NCI-H2227 treated with DMSO at 0.1 percent for 48 hours (cell line): ENCODE data around the gene PTPRM.

ENCODE experiments used
- DNase-seq: peaks from one replicate; lab custom pipeline; 2025; lab: John Stamatoyannopoulos, UW

Gene PTPRM

DNA sequence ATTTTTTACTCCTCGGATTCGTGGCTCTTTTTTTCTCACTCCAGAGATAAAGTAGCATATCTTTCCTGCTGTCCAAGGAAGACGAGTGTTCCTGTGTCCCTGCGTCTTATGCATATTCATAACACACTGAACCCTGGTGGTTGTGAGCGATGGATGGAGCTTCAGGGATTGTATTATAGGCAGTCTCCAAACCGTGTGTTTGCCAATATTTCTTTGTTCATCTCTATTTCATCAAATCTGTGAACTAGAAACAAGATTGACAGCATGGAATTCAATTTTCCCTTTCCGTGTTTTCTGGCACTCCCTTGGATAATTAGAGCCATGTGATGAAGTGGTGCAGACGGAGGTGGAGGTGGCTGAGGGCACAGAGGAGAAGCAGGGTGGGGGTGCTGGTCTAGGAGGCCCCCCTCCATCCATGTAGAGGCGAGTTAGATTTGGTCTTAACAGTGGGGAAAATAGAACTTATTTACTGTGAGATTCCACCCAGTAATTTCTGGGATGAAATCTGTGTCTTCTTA lies 240.9 kb downstream of the PTPRM start:
- DNase-seq, result no peak

DNA sequence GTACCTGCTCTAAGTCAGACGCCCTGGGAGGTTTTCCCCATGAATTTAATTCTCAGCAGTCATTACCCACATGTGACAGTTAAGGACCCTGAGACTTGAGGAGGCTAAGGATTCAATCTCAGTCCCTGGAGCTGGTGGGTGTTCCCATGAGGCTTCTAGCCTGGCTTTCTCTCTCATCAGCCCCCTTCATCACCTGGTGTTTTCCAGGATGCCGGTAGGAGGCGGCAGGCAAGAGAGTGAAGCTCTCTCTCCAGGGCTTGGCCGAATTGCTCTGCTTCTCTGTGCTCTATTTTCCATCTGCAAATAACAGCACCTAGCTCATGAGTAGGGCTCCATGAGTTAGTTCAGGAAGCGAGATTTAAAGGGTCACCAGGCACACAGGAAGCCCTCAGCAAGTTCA lies 241.9 kb downstream of the PTPRM start:
- no peak for DNase-seq

- no peak for DNase-seq
Observed at GRCh38 chr18:7809455-7809854, 242.3 kb downstream of the PTPRM start.

DNA sequence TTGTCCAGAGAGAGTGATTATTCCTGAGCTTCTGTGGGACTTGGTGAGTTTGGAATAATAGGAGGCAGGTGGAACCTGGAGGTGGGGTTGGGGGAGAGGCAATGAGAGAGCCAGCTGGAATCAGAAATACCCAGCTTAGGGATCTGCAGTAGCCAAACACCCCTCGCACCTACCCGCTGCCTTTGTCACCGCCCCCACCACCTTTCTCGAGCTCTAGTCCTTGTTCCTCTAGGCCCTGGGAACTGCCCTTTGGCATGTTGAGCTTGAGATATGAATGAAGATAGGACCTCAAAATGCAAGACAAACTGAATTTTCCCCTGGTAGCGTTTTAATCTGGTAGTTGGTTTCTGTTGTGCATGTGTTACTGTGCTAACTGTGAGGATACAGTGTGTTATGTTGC lies 242.9 kb downstream of the PTPRM start:
- no peak for DNase-seq

GRCh38 chr18:7812431-7813063 lies 245.4 kb downstream of the PTPRM start:
- DNase-seq, result no peak

DNA sequence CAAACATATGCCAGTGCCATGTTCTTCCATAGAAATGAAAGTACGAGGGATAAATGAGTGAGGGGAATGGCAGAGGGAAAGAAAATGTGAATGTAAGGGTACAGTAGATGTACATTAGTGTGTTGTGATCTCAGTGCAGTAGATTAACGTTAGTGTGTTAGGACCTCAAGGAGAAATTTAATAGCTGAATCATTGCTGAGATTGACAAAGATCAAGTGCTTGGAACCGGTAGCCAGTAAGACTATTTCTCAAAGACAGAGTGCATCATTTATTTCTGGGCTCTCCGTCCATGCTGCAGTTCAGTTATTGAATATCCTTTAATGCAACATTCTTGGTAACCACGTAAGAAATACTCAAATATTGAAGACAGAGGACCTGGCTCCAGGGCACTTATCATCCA lies 246.0 kb downstream of the PTPRM start:
- no peak for DNase-seq

DNA sequence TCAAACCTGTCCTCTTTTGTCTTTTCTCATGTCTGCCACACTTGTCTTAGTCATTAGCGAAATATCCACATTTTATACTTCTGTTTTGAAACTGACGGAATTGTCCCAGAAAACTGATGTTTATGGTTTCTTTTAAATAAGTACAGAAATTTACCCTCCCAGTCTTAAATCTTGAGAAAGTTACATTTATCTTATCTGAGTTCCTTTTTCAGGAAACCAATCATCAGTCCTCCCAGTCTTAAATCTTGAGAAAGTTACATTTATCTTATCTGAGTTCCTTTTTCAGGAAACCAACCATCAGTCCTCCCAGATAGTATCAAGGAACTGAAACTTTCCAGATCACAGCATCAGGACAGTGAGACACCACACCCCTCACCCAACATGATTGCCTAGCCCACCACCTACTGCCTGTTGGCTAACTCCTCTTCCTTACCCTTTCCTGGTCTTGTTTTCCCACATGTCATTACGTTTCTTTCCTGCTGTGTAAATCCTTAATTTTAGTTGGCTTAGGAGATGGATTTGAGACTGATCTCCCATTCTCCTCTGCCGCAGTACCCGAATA lies 247.7 kb downstream of the PTPRM start:
- no peak for DNase-seq

DNA sequence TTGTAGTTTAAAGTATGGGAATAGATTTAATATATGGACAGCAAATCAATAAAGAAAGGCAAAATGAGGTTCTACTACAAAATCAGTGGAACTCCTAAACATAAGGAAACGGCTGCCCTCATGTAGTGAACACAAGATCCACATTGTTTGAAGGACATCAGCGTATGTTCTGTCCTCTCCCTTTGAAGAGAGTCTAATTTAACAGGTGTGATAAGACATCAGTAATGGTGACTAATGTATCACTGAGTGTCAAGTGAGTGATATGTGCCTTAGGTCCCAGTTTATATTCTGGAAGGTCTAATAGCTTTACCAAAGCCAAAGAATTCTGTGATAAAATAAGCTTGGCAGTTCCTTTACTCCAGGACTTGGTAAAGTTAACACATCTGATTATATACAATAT lies 248.7 kb downstream of the PTPRM start:
- no peak for DNase-seq

- DNase-seq, result no peak
Observed at GRCh38 chr18:7817575-7818230, 250.6 kb downstream of the PTPRM start.

- DNase-seq, result no peak
Observed at GRCh38 chr18:7821784-7822183, 254.7 kb downstream of the PTPRM start.

DNA sequence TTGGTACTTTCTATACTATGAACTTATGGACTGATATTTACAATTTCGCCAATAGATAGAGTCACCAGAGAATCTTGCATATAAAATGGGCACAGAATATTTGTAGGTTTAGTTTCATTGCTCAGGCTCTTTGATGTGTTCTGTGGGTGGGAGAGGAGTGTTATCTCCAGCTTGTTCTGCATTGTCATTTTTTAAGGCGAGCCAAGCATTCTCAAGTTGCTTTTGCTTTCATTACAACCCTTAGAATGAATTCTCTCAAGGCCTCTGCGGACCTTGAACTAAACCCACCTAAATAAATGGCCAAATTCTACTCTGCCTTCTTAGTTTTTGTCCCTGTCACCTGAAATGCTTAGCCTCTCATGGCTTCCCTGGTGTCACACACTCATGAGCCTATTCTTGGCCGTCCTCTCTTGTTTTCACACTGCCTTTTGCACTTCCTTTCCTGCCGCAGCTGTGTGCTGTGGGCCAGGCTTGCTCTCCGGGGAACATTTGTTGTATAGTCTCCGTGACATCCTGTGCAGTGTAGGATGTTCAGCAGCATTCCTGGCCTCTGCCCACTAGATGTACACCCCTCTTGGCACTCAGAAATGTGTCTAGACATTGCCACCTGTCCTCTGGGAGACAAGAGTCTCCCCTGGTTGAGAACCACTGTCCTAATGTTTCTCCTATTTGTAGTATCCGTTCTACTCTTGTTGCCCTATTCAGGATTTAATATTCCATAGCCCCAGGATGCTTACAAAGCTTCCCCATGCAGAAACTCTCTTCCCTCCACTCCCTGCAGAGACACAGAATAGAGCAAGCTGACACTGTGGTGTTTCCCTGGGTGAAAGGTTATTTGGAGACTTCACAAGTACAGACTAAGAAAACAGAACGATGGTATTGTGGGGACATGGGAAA lies 255.6 kb downstream of the PTPRM start:
- no peak for DNase-seq

- no peak for DNase-seq
Observed at GRCh38 chr18:7824970-7825369, 257.9 kb downstream of the PTPRM start.

DNA sequence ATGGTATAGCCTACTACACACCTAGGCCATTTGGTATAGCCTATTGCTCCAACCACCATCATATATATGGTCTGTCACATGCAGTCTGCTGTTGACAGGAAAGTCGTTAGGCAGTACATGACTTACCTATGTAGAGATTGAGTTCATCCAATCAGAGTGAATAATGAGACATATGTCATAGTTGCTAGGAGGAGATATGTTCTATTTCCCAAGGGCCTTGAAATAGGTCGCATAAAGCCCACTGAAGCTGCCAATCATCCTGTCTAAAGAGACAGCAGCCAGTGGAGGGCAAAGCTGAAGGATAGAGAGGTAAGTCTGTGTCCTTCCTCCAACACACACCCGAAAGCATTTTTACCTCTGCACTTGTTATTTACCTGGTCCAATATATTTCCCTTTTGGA lies 263.4 kb downstream of the PTPRM start:
- DNase-seq, result no peak

GRCh38 chr18:7839548-7839947 lies 272.4 kb downstream of the PTPRM start:
- no peak for DNase-seq

DNA sequence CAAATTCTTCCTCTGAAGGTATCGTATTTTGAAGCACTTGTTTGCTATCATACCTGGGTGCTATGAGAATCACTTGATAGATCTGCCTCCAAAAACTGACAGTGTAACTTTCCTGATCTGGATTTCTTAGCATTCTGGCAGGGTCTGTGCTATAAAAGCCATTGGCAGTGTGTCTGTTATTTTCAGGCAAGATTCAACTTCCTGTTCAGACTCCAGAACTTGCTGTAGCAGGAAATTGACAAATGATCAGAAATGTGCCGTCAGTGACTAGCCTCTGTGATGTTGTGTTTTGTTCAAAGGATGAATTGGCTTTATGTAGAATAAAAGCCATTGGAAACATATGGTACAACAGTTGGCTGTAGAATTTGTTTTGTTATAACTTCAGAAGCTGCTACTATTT lies 273.3 kb downstream of the PTPRM start:
- no peak for DNase-seq

DNA sequence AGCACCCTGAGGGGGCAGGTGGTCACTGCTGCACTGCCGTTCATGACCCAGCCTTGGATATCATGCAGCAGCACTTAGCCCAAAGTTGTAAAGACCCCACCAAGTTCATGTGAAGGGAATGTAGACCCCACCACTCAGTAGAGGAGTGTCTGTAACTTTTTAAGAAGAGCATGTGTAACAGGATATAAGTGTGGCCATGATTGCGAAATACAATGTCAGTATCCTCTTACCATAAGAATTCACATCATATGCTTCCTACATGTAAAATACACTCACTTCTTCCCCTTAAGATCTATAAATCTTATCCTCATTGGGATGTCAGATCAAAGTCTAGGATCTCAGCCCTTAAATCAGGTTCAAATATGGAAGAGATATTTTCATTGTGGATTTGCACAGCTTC lies 276.9 kb downstream of the PTPRM start:
- DNase-seq, result no peak

- no peak for DNase-seq
Observed at GRCh38 chr18:7844418-7844817, 277.3 kb downstream of the PTPRM start.

DNA sequence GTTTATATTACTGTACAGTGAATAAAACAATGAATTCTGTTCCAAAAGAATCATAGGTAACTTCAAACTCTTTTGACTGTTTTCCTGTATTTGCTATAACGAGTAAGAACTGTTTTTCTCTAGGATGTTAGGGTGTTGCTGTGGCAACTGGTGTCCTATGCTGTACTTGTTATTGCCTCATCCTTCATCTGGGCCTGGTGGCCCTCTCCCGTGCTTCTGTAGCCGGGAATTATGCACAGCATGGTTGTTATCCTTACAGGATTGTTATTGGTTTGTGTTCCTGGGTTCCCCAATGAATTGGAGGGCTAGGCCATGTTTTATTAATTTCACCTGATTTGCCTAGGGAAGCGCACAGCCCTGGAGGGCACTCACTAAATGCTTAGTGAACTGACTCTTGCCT lies 279.2 kb downstream of the PTPRM start:
- DNase-seq, result no peak

- no peak for DNase-seq
Observed at GRCh38 chr18:7847357-7848053, 280.4 kb downstream of the PTPRM start.

- no peak for DNase-seq
Observed at GRCh38 chr18:7848054-7848412, 280.9 kb downstream of the PTPRM start.

GRCh38 chr18:7850446-7850845 lies 283.3 kb downstream of the PTPRM start:
- no peak for DNase-seq

- no peak for DNase-seq
Observed at GRCh38 chr18:7855028-7855427, 287.9 kb downstream of the PTPRM start.
